Endothelial cell of umbilical vein (primary cell): Measurements from ENCODE around the gene TRAPPC2B.

Experiments used
- EZH2 ChIP-seq: IDR thresholded peaks from 2 replicates; pipeline ENCODE4 v1.6.1; 2012; ENCODE audit warnings: borderline replicate concordance, low read depth, mild to moderate bottlenecking, moderate library complexity, low read length, inconsistent platforms; ENCODE audit not compliant: severe bottlenecking
- POLR2A ChIP-seq: IDR thresholded peaks from 2 replicates; pipeline ENCODE4 v1.6.1; 2012; ENCODE audit warnings: low read depth, mild to moderate bottlenecking, control low read depth, low read length
- POLR2AphosphoS5 ChIP-seq: IDR thresholded peaks from 2 replicates; pipeline ENCODE4 v1.6.1; 2012; ENCODE audit warnings: low read depth, mild to moderate bottlenecking, control low read depth, low read length, moderate library complexity; ENCODE audit not compliant: insufficient read depth
- TF ChIP-seq, protein P1 (sequence below), 2 donors: IDR thresholded peaks; 1 replicate in 1 of 2; 2 replicates in 1 of 2; pipeline ENCODE4 v1.5.1; 2011; ENCODE audit warnings: low read length in 2 of 2, mild to moderate bottlenecking in 2 of 2, moderate library complexity in 2 of 2, control low read depth in 1 of 2, inconsistent platforms in 1 of 2, low read depth in 1 of 2; ENCODE audit not compliant: insufficient read depth in 1 of 2; ENCODE audit errors: extremely low read depth in 1 of 2
- TF ChIP-seq, protein P2 (sequence below): IDR thresholded peaks from 2 replicates; pipeline ENCODE4 v1.6.1; 2011; ENCODE audit not compliant: insufficient read depth, insufficient read length

GRCh38 chr19:57374179-57374578 is 10.8 kb downstream of the TRAPPC2B start:
- no peak for TF ChIP-seq POLR2A
- TF ChIP-seq, protein P1, sequence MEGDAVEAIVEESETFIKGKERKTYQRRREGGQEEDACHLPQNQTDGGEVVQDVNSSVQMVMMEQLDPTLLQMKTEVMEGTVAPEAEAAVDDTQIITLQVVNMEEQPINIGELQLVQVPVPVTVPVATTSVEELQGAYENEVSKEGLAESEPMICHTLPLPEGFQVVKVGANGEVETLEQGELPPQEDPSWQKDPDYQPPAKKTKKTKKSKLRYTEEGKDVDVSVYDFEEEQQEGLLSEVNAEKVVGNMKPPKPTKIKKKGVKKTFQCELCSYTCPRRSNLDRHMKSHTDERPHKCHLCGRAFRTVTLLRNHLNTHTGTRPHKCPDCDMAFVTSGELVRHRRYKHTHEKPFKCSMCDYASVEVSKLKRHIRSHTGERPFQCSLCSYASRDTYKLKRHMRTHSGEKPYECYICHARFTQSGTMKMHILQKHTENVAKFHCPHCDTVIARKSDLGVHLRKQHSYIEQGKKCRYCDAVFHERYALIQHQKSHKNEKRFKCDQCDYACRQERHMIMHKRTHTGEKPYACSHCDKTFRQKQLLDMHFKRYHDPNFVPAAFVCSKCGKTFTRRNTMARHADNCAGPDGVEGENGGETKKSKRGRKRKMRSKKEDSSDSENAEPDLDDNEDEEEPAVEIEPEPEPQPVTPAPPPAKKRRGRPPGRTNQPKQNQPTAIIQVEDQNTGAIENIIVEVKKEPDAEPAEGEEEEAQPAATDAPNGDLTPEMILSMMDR (IDR thresholded peaks at IDR 0.05; ENCODE audit: extremely low read depth in 1 of 2, insufficient read depth in 1 of 2, low read depth in 1 of 2, low read length in 2 of 2): no peak
- TF ChIP-seq POLR2AphosphoS5: no peak
- TF ChIP-seq EZH2: no peak
- TF ChIP-seq, protein P2, sequence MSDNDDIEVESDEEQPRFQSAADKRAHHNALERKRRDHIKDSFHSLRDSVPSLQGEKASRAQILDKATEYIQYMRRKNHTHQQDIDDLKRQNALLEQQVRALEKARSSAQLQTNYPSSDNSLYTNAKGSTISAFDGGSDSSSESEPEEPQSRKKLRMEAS: no peak
